Pancreas (tissue), 10 donors: Measurements from ENCODE around the gene C3orf49. TPM values are rescaled to one million over a fixed set of nuclear protein-coding genes. Genes with fewer than 3 reads are reported as not detected.

Experiments used
- ATAC-seq, 4 donors: fragments of 200-7000 bp; cut with Tn5 transposase; one replicate each; pipeline versions ENCODE4 v1.8.0 to v1.9.1; 2020; ENCODE audit warnings: mild to moderate bottlenecking in 4 of 4, moderate library complexity in 4 of 4
- DNase-seq, 6 donors: peaks; one replicate each; pipeline ENCODE4 v3.0.0-alpha.2; 2020
- FAIRE-seq: peaks from 2 replicates; lab custom pipeline; 2012; peaks lifted over from hg19 to GRCh38; lab: Jason Lieb, UNC
- H3K27ac ChIP-seq, 4 donors: fragments of 200-600 bp; sonication (generic); 1 replicate in 3 of 4; 2 replicates in 1 of 4; pipeline versions ENCODE4 v1.5.0 to v1.8.0; 2020
- H3K27me3 ChIP-seq, 4 donors: fragments of 200-600 bp; one replicate each; pipeline ENCODE4 v1.8.0; 2021
- H3K36me3 ChIP-seq, 3 donors: fragments of 200-600 bp; sonication (generic) in 1 of 3; one replicate each; pipeline versions ENCODE4 v1.5.0 to v1.8.0; 2020 to 2021
- H3K4me1 ChIP-seq, 3 donors: fragments of 200-600 bp; one replicate each; pipeline ENCODE4 v1.8.0; 2021
- H3K4me3 ChIP-seq, 4 donors: fragments of 200-600 bp; sonication (generic) in 2 of 4; one replicate each; pipeline versions ENCODE4 v1.5.0 to v1.8.0; 2020 to 2021
- H3K9me3 ChIP-seq, 4 donors: fragments of 200-600 bp; one replicate each; pipeline ENCODE4 v1.8.0; 2021
- WGBS, 2 donors: extraction: QIAGEN DNeasy Blood & Tissue Kit; methylation state at CpG; one replicate each; pipeline ENCODE4 v1.1.7; 2013; 5-methylcytosine and 5-hydroxymethylcytosine counted together
- intact Hi-C, 3 donors: fragments of 100-400 bp; cut with DNase I; formaldehyde crosslinking; loops; one replicate each; pipeline versions ENCODE4 v1.11.1 to v1.14.2; 2022
- polyA plus RNA-seq, 2 donors: library from polyadenylated mRNA; stranded (reverse); fragments of 200-250 nt; gene quantifications; one replicate each; pipeline ENCODE4 v1.2.3, GENCODE V29; 2013
- total RNA-seq, 6 donors: library from RNA; stranded (reverse); fragmentation: NEBNext Ultra II Directional in 4 of 6; extraction: Animal tissue kit (Norgen Biotek cat#: 25700) in 4 of 6; gene quantifications; one replicate each; pipeline versions ENCODE4 v1.2.1 to v1.2.4, GENCODE V29; 2021 to 2023
- TF ChIP-seq, protein P1 (sequence below), 4 donors: fragments of 200-600 bp; sonication (generic) in 3 of 4; IDR thresholded peaks; one replicate each; pipeline versions ENCODE4 v1.5.0 to v1.8.0; 2021; ENCODE audit warnings: antibody characterized with exemption in 4 of 4
- donor health status: healthy with polysubstance abuse.
- donor health status: DM: no; HTN: no; CAD: no; lungs with moderate emphysema.
- donor health status: DM: no; HTN: no; CAD: no.
- donor health status: control.
- donor health status: control.
- donor health status: Bipolar disorder and iron deficiency.
- donor health status: DM: yes; HTN: yes; CAD: no.
- donor health status: DM: no; HTN: no; CAD: no.
- donor health status: DM: no; HTN: no; CAD: no.
- donor health status: DM: yes; HTN: yes; CAD: no.

C3orf49 gene
- total and polyA plus RNA-seq, 8 donors: not detected

DNA sequence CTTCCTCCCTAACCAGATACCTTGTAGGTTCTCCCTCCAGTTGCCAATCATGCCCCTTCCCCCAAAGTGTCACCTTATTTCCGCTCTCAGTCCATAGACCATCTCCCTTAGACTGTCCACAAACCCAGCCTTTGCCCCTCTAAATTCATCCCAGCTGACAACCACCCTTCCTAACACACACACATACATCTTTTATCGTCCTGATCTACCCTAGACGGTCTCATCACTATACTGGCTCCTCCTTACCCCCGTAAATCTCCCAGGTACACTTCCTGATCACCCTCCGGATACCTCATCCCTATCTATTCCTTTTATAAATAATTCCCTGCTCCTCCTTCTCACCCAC, 43.7 kb downstream of the C3orf49 start:
- intact Hi-C loops: no loop called here
- 11 to 14% methylated on average over 5 of the region's 5 CpGs for WGBS, 2 donors
- H3K36me3 ChIP-seq: no peaks in the 10 kb centered on the region
- DNase-seq: no peak
- no peaks in the 10 kb centered on the region for H3K27me3 ChIP-seq
- peak overlapping the region; percentile 51 to 93 (median 87) for H3K27ac ChIP-seq
- peak overlapping the region; percentile 88 to 95 (median 94) for H3K4me3 ChIP-seq
- H3K9me3 ChIP-seq: no peaks in the 10 kb centered on the region
- ATAC-seq: peak in 3 of 4 donors; percentile 2 to 36 (median 12)
- H3K4me1 ChIP-seq: peaks cover 16 to 24% (median 21%) of the 10 kb centered on the region in 3 donors
- no peak for FAIRE-seq
- TF ChIP-seq, protein P1, sequence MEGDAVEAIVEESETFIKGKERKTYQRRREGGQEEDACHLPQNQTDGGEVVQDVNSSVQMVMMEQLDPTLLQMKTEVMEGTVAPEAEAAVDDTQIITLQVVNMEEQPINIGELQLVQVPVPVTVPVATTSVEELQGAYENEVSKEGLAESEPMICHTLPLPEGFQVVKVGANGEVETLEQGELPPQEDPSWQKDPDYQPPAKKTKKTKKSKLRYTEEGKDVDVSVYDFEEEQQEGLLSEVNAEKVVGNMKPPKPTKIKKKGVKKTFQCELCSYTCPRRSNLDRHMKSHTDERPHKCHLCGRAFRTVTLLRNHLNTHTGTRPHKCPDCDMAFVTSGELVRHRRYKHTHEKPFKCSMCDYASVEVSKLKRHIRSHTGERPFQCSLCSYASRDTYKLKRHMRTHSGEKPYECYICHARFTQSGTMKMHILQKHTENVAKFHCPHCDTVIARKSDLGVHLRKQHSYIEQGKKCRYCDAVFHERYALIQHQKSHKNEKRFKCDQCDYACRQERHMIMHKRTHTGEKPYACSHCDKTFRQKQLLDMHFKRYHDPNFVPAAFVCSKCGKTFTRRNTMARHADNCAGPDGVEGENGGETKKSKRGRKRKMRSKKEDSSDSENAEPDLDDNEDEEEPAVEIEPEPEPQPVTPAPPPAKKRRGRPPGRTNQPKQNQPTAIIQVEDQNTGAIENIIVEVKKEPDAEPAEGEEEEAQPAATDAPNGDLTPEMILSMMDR (IDR thresholded peaks at IDR 0.05): no peak

DNA sequence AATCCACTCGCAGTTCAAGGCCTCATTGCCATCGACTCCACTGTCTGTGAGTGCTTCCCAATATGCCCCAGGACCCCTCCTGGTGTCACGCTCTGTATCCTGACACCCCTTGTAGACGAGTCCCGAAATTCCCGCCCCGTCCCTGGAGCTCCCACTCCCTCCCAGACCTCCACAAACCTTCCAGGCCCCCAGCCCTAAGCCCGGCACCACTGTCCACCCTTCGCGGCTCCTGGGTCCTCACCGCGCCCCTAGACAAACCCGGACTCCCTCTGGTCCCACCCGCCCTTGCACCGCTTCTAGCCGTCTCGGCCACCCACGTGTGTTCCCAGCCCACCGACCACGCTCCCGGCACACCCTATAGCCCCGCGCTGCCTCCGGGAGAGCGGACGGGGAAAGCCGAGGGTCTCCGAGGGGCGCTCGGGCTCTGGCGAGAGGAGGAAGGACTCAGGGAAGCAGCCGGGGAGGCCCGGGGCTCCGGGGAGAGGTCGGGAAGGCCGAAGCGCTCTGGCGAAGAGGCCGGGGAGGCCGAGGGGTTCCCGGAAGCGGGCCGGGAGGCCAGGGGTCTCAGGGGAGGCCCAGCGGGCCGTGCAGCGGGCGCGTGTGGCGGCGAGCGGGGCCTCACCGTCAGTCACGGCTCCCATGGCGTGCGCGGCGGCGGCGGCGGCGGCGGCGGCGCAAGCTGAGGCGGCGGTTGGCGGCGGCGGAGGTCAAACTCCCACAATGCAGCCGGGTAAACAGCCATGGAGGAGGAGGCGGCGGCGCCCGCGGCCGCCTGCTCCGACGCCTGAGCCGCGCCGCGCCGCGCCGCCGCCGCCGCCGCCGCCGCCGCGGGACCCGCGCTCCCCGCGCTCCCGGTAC, 44.3 kb downstream of the C3orf49 start, which contains the start of the genes ATXN7 and THOC7:
Gene ATXN7 (plus strand): TSS at position 718 of the 858 bp plus-strand sequence. CDS start 48,732 bp downstream, outside the sequence.
Gene THOC7 (minus strand): TSS at position 656 of the 858 bp plus-strand sequence. CDS start 15 bp downstream, at position 641.
- FAIRE-seq (no peak), ATAC-seq (peak; percentile 78 to 90 (median 82)), DNase-seq (peak; percentile 66 to 89 (median 72))
- H3K9me3 ChIP-seq: no peaks in the 10 kb centered on the region
- no peaks in the 10 kb centered on the region for H3K36me3 ChIP-seq
- peak within 1 kb of the TSS; percentile 85 to 93 (median 88) for H3K27ac ChIP-seq
- WGBS, 2 donors: 0% methylated on average over 33 to 98 of the region's 98 CpGs
- intact Hi-C loops: no loop called here
- peaks cover 16 to 24% (median 21%) of the 10 kb centered on the region in 3 donors for H3K4me1 ChIP-seq
- TF ChIP-seq, protein P1 (IDR thresholded peaks at IDR 0.05): no peak
- peak within 1 kb of the TSS; percentile 93 to 95 (median 94) for H3K4me3 ChIP-seq
- H3K27me3 ChIP-seq: no peaks in the 10 kb centered on the region

DNA sequence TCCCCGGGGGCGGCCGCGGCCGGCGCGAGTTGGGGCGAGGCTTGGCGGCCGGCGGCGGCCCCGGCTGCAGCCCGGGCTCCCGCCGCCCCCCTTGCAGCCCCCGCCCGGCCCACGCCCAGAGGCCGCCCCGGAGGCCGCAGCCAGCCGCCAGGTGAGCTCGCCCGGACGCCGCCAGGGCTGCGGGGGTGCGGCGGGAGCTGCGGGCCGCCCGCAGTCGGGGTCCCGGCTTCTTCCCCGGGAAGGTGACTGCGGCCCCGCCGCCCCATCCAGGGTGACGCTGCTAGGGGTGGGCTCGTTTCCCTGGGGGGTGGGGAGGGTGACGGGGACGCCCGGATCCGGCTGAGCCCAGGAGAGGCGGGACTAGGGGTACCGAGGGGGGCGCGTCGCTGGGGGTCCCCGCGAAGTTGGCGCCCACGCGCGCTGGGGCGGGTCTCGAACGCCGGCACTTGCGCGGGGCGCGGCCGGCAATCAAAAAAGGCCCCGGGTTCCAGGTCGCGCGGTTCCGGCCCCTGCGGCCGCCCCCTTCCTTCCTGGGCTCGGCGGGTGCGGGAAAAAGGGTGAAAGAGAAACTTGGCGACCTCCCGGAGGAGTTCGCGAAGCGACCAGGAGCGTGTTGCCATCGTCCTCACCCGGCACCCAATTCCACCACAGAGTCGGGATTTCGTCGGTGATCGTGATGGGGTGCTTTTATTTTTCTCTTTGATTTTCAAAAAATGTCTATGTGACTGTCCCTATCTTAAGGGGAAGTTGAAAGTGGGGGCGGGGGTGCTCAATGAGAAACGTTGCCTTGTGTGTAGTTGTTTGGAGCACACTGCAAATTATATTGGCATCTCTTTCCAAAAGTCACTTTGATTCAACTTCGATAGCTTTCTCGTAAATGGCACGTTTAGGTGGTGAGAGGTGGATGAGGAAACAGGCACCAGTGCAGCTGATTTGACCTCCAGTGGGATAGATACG, 45.2 kb downstream of the C3orf49 start:
- Histone ChIP-seq H3K9me3 (no peaks in the 10 kb centered on the region), H3K27ac (peak overlapping the region; percentile 59 to 88 (median 82)), H3K27me3 (no peaks in the 10 kb centered on the region), H3K4me1 (peaks cover 16 to 24% (median 21%) of the 10 kb centered on the region in 3 donors), H3K36me3 (no peaks in the 10 kb centered on the region), H3K4me3 (peak overlapping the region; percentile 88 to 95 (median 91))
- FAIRE-seq: no peak
- peak; percentile 63 to 78 (median 69) for ATAC-seq
- WGBS, 2 donors: 0 to 1% methylated on average over 64 to 93 of the region's 93 CpGs
- intact Hi-C loops: no loop called here
- TF ChIP-seq, protein P1 (IDR thresholded peaks at IDR 0.05): no peak
- peak; percentile 38 to 81 (median 54) for DNase-seq

DNA sequence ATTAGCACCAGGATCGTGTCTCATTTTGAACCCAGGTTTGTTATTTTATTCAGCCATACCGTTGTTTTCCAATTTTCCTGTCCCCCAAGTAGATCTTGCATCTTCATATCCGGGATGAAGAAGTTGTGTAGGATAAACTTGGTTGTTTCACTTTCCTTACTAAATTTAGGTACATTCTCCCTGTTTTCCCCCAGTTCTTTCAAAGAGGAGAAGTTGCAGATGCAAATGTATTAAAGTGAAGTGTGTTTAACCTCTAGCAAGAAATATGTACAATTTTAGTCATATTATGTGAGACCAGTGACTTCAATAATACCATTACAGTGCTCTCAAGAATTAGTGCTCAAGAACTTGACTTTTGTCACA, 45.8 kb downstream of the C3orf49 start:
- TF ChIP-seq, protein P1 (IDR thresholded peaks at IDR 0.05): no peak
- intact Hi-C loops: no loop called here
- FAIRE-seq: no peak
- WGBS, 2 donors: 4 to 6% methylated on average over 3 of the region's 3 CpGs
- Histone ChIP-seq H3K9me3 (no peaks in the 10 kb centered on the region), H3K4me3 (peak overlapping the region; percentile 88 to 95 (median 91)), H3K4me1 (peaks cover 11 to 24% (median 21%) of the 10 kb centered on the region in 3 donors), H3K27me3 (no peaks in the 10 kb centered on the region), H3K27ac (peak overlapping the region in 2 of 4 donors; percentile 87 to 88), H3K36me3 (no peaks in the 10 kb centered on the region)
- ATAC-seq: no peak
- no peak for DNase-seq
